ENCODE measurements around the gene GCAT. TPM values are rescaled to one million over a fixed set of nuclear protein-coding genes. Genes with fewer than 3 reads are reported as not detected.
"Not testable (repeated sequence)": the region's sequence is repeated elsewhere in the genome, so short reads cannot be mapped to it uniquely, and the experiment has no call there.

The GCAT gene
- total RNA-seq, 1 experiment from 2014 or later, result 24.8 TPM

GRCh38 chr22:37797874-37798500, 9.7 kb upstream of the GCAT start:
- POLR2A ChIA-PET, result no interaction called here
- Mint-ChIP-seq H3K4me1 (ENCODE audit: low read depth, unreplicated experiment) (peaks cover 4% of the 10 kb centered on the region), H3K27me3 (ENCODE audit: insufficient read depth, unreplicated experiment) (no peaks in the 10 kb centered on the region), H3K27ac (ENCODE audit: unreplicated experiment) (no peak overlapping the region), H3K9me3 (ENCODE audit: unreplicated experiment) (no peaks in the 10 kb centered on the region), H3K4me3 (ENCODE audit: unreplicated experiment) (no peak overlapping the region), H3K36me3 (ENCODE audit: insufficient read depth, unreplicated experiment) (peaks cover 5% of the 10 kb centered on the region)
- Histone ChIP-seq H3K4me3 (ENCODE audit: low read depth, low read length) (no peak overlapping the region), H3K4me1 (peaks cover 10% of the 10 kb centered on the region), H3K27me3 (replicated peaks; ENCODE audit: control insufficient read depth, insufficient read depth, low read length) (no peaks in the 10 kb centered on the region), H3K36me3 (ENCODE audit: control insufficient read depth, insufficient read depth, low read length) (no peaks in the 10 kb centered on the region), H3K9me3 (no peaks in the 10 kb centered on the region)
- BruUV-seq (replicated peaks), result no TSS peak
- TF ChIP-seq CTCF (IDR thresholded peaks at IDR 0.05; ENCODE audit: insufficient read depth in 1 of 2, low read depth in 1 of 2, low read length in 1 of 2, severe bottlenecking in 1 of 2, unreplicated experiment in 1 of 2), result no peak
- intact Hi-C loops (cut with micrococcal nuclease; ENCODE audit: unreplicated experiment), result no loop called here
- DNase-seq, result no peak
- CTCF ChIA-PET, result no interaction called here

DNA sequence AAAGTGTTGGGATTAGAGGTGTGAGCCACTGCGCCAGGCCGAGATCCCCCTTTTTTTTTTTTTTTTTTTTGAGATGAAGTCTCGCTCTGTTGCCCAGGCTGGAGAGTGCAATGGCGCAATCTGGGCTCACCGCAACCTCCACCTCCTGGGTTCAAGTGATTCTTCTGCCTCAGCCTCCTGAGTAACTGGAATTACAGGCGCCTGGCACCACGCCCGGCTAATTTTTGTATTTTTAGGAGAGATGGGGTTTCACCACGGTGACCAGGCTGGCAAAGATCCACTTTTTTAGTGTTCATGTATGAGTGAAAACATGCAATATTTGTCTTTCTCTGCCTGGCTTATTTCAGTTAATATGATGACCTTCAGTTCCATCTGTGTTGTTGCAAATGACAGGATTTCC, 7.8 kb upstream of the GCAT start:
- H3K36me3 ChIP-seq (ENCODE audit: control insufficient read depth, insufficient read depth, low read length); H3K27me3 ChIP-seq (replicated peaks; ENCODE audit: control insufficient read depth, insufficient read depth, low read length); H3K9me3 ChIP-seq; BruUV-seq (replicated peaks); POLR2A ChIA-PET; H3K27me3 Mint-ChIP-seq (ENCODE audit: insufficient read depth, unreplicated experiment); H3K4me3 ChIP-seq (ENCODE audit: low read depth, low read length); H3K4me3 Mint-ChIP-seq (ENCODE audit: unreplicated experiment); H3K9me3 Mint-ChIP-seq (ENCODE audit: unreplicated experiment); H3K27ac Mint-ChIP-seq (ENCODE audit: unreplicated experiment); DNase-seq; CTCF ChIA-PET: not testable (repeated sequence)
- peaks cover 12% of the 10 kb centered on the region for H3K4me1 Mint-ChIP-seq (ENCODE audit: low read depth, unreplicated experiment)
- peaks cover 24% of the 10 kb centered on the region for H3K4me1 ChIP-seq
- intact Hi-C loops (cut with micrococcal nuclease; ENCODE audit: unreplicated experiment), result loop anchor here (5.0 to 10.0 kb wide), 2 partner anchors 53 to 155 kb away; partner anchors contain the start of genes C22orf23 and POLR2F
- peaks cover 25% of the 10 kb centered on the region for H3K36me3 Mint-ChIP-seq (ENCODE audit: insufficient read depth, unreplicated experiment)

DNA sequence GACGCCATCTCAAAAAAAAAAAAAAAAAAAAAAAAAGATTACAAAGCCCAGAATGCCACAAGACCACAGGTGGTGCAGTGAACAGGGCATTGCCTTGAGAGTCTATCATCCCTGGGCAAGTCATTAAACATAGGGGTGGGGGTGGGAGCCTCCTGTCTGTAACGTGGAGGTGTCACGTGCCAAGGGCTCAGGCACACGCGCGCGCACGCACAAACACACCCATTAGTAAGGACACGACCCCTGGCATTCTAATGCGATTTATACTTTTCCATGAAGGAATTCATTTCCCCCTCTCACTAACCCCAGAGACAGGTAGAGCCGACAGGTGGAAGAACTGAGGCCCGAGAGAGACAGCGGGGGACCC, 5.8 kb upstream of the GCAT start:
- Mint-ChIP-seq H3K27me3 (ENCODE audit: insufficient read depth, unreplicated experiment) (no peaks in the 10 kb centered on the region), H3K27ac (ENCODE audit: unreplicated experiment) (no peak overlapping the region), H3K36me3 (ENCODE audit: insufficient read depth, unreplicated experiment) (peaks cover 44% of the 10 kb centered on the region), H3K9me3 (ENCODE audit: unreplicated experiment) (no peaks in the 10 kb centered on the region), H3K4me1 (ENCODE audit: low read depth, unreplicated experiment) (peaks cover 25% of the 10 kb centered on the region), H3K4me3 (ENCODE audit: unreplicated experiment) (peak overlapping the region; percentile 90)
- intact Hi-C loops (cut with micrococcal nuclease; ENCODE audit: unreplicated experiment), result loop anchor here (2.0 to 10.0 kb wide), 3 partner anchors 17 to 153 kb away; partner anchors contain the start of genes C22orf23 and POLR2F
- no peaks in the 10 kb centered on the region for H3K9me3 ChIP-seq
- no peak for DNase-seq
- H3K4me1 ChIP-seq, result peaks cover 13% of the 10 kb centered on the region
- no TSS peak for BruUV-seq (replicated peaks)
- peak overlapping the region; percentile 46 for H3K4me3 ChIP-seq (ENCODE audit: low read depth, low read length)
- H3K27me3 ChIP-seq (replicated peaks; ENCODE audit: control insufficient read depth, insufficient read depth, low read length), result no peaks in the 10 kb centered on the region
- POLR2A ChIA-PET, result interaction anchor here (0.7 kb wide), 1 partner anchor 195 kb away, joined by 4 read pairs; no protein-coding TSS in a partner anchor
- no peak for TF ChIP-seq CTCF (IDR thresholded peaks at IDR 0.05; ENCODE audit: insufficient read depth in 1 of 2, low read depth in 1 of 2, low read length in 1 of 2, severe bottlenecking in 1 of 2, unreplicated experiment in 1 of 2)
- CTCF ChIA-PET, result no interaction called here
- no peaks in the 10 kb centered on the region for H3K36me3 ChIP-seq (ENCODE audit: control insufficient read depth, insufficient read depth, low read length)

All from Caco-2 (cell line).